NCI-H748 (cell line): ENCODE results near the gene OR2S2.
A peak's percentile ranks its signal among the peaks of the same experiment; 100 is the strongest.

Source experiments
- DNase-seq: peaks from one replicate; lab custom pipeline; 2025; ENCODE audit not compliant: unreplicated experiment; lab: John Stamatoyannopoulos, UW

The OR2S2 gene

GRCh38 chr9:35909687-35910612, 48.0 kb downstream of the OR2S2 start:
- no peak for DNase-seq

GRCh38 chr9:35909274-35909673, 48.7 kb downstream of the OR2S2 start, which contains the start of gene SPAAR:
Gene SPAAR (plus strand): TSS chr9:35909490. CDS start chr9:35910464, 974 bp downstream.
- no peak for DNase-seq

GRCh38 chr9:35908504-35909125, 49.3 kb downstream of the OR2S2 start:
- no peak for DNase-seq

GRCh38 chr9:35907711-35908503, 50.0 kb downstream of the OR2S2 start:
- DNase-seq = peak; percentile 22
